Trophoblast cell (in vitro differentiated cells and primary cell): ENCODE data around the gene CEACAM1.

ENCODE experiments used
- DNase-seq, 2 donors: peaks; one replicate each; pipeline ENCODE4 v3.0.0-alpha.2; 2016
- H2AFZ ChIP-seq: 2 replicates; pipeline ENCODE4 v1.6.1; 2013; ENCODE audit warnings: low read length, moderate library complexity, mild to moderate bottlenecking; ENCODE audit not compliant: insufficient read depth, poor library complexity
- H2AK5ac ChIP-seq: 2 replicates; pipeline ENCODE4 v1.6.1; 2013; ENCODE audit warnings: mild to moderate bottlenecking, low read length
- H2BK120ac ChIP-seq: 2 replicates; pipeline ENCODE4 v1.6.1; 2013; ENCODE audit warnings: low read length, mild to moderate bottlenecking, moderate library complexity; ENCODE audit not compliant: insufficient read depth, poor library complexity
- H2BK12ac ChIP-seq: 2 replicates; pipeline ENCODE4 v1.6.1; 2013; ENCODE audit warnings: mild to moderate bottlenecking, low read length, moderate library complexity
- H2BK5ac ChIP-seq: 2 replicates; pipeline ENCODE4 v1.6.1; 2013; ENCODE audit warnings: low read length, low read depth, moderate library complexity, mild to moderate bottlenecking; ENCODE audit not compliant: poor library complexity
- H3K14ac ChIP-seq: 2 replicates; pipeline ENCODE4 v1.6.1; 2013; ENCODE audit warnings: mild to moderate bottlenecking, low read length
- H3K18ac ChIP-seq: 2 replicates; pipeline ENCODE4 v1.6.1; 2013; ENCODE audit warnings: mild to moderate bottlenecking, low read length
- H3K23ac ChIP-seq: 2 replicates; pipeline ENCODE4 v1.6.1; 2013; ENCODE audit warnings: low read length
- H3K27ac ChIP-seq: 2 replicates; pipeline ENCODE4 v1.5.1; 2013; ENCODE audit warnings: low read depth, mild to moderate bottlenecking, inconsistent platforms, low read length, moderate library complexity
- H3K27me3 ChIP-seq: 2 replicates; pipeline ENCODE4 v1.6.1; 2013; ENCODE audit warnings: inconsistent platforms, mild to moderate bottlenecking, low read length, moderate library complexity; ENCODE audit not compliant: insufficient read depth
- H3K36me3 ChIP-seq, 2 experiments: 1 replicate in 1 of 2; 2 replicates in 1 of 2; pipeline ENCODE4 v1.6.1; 2013; ENCODE audit warnings: low read length in 2 of 2, mild to moderate bottlenecking in 2 of 2, moderate library complexity in 1 of 2; ENCODE audit not compliant: insufficient read depth in 2 of 2, control insufficient read depth in 1 of 2
- H3K4ac ChIP-seq: 2 replicates; pipeline ENCODE4 v1.6.1; 2013; ENCODE audit warnings: low read depth, mild to moderate bottlenecking, low read length, moderate library complexity
- H3K4me1 ChIP-seq, 2 experiments: 1 replicate in 1 of 2; 2 replicates in 1 of 2; pipeline ENCODE4 v1.6.1; 2013; ENCODE audit warnings: low read length in 2 of 2, mild to moderate bottlenecking in 2 of 2, moderate library complexity in 1 of 2; ENCODE audit not compliant: insufficient read depth in 2 of 2, control insufficient read depth in 1 of 2
- H3K4me2 ChIP-seq: 2 replicates; pipeline ENCODE4 v1.6.1; 2013; ENCODE audit warnings: inconsistent platforms, mild to moderate bottlenecking, low read length, moderate library complexity
- H3K4me3 ChIP-seq: 2 replicates; pipeline ENCODE4 v1.5.1; 2013; ENCODE audit warnings: mild to moderate bottlenecking, low read depth, low read length, inconsistent platforms
- H3K79me1 ChIP-seq: one replicate; pipeline ENCODE4 v1.6.1; 2013; ENCODE audit warnings: low read length
- H3K79me2 ChIP-seq: 2 replicates; pipeline ENCODE4 v1.6.1; 2013; ENCODE audit warnings: low read length, mild to moderate bottlenecking; ENCODE audit not compliant: control insufficient read depth, insufficient read depth, poor library complexity
- H3K9ac ChIP-seq: 2 replicates; pipeline ENCODE4 v1.6.1; 2013; ENCODE audit warnings: mild to moderate bottlenecking, low read length
- H3K9me3 ChIP-seq: 2 replicates; pipeline ENCODE4 v1.6.1; 2013; ENCODE audit warnings: low read depth, mild to moderate bottlenecking, control low read depth, inconsistent platforms, low read length; ENCODE audit not compliant: insufficient read depth
- H4K12ac ChIP-seq: 2 replicates; pipeline ENCODE4 v1.6.1; 2013; ENCODE audit warnings: low read depth, mild to moderate bottlenecking, low read length, moderate library complexity
- H4K8ac ChIP-seq: 2 replicates; pipeline ENCODE4 v1.6.1; 2013; ENCODE audit warnings: low read depth, mild to moderate bottlenecking, low read length, moderate library complexity
- H4K91ac ChIP-seq: one replicate; pipeline ENCODE4 v1.6.1; 2013; ENCODE audit warnings: low read depth, mild to moderate bottlenecking, low read length, moderate library complexity
- WGBS: extraction: QIAGEN DNeasy Blood & Tissue Kit; methylation state at CpG from one replicate; pipeline ENCODE4 v1.1.7; 2013; ENCODE audit warnings: missing lambda C conversion rate; ENCODE audit not compliant: insufficient read length, insufficient coverage; ENCODE audit errors: extremely low coverage; 5-methylcytosine and 5-hydroxymethylcytosine counted together

Gene CEACAM1

GRCh38 chr19:42512743-42513304 is 15.5 kb downstream of the CEACAM1 start:
- no peak for DNase-seq
- Histone ChIP-seq H3K14ac (no peak overlapping the region), H3K79me1 (no peaks in the 10 kb centered on the region), H2AK5ac (no peak overlapping the region), H4K91ac (no peak overlapping the region), H3K27ac (no peak overlapping the region), H2BK120ac (no peak overlapping the region), H2BK12ac (no peak overlapping the region), H2BK5ac (no peak overlapping the region), H3K4me3 (no peak overlapping the region), H3K4ac (no peak overlapping the region), H3K18ac (no peak overlapping the region), H4K8ac (no peak overlapping the region), H3K9ac (no peak overlapping the region), H3K36me3 (no peaks in the 10 kb centered on the region), H2AFZ (no peak overlapping the region), H3K27me3 (no peaks in the 10 kb centered on the region), H4K12ac (no peak overlapping the region), H3K23ac (no peak overlapping the region), H3K9me3 (no peaks in the 10 kb centered on the region), H3K4me2 (no peak overlapping the region), H3K4me1 (peaks cover 0 to 2% of the 10 kb centered on the region in 2 experiments), H3K79me2 (no peaks in the 10 kb centered on the region)
- WGBS: no CpG with 5 or more reads among the region's 10 CpGs

GRCh38 chr19:42512130-42512636 is 16.1 kb downstream of the CEACAM1 start:
- Histone ChIP-seq H3K4me1 (peaks cover 0 to 2% of the 10 kb centered on the region in 2 experiments), H3K36me3 (no peaks in the 10 kb centered on the region), H3K14ac (no peak overlapping the region), H3K4me2 (no peak overlapping the region), H3K18ac (no peak overlapping the region), H2AK5ac (no peak overlapping the region), H3K27ac (no peak overlapping the region), H2AFZ (no peak overlapping the region), H4K8ac (no peak overlapping the region), H3K4ac (no peak overlapping the region), H3K27me3 (no peaks in the 10 kb centered on the region), H4K12ac (no peak overlapping the region), H2BK12ac (no peak overlapping the region), H2BK5ac (no peak overlapping the region), H3K9me3 (no peaks in the 10 kb centered on the region), H3K79me1 (no peaks in the 10 kb centered on the region), H4K91ac (no peak overlapping the region), H3K9ac (no peak overlapping the region), H3K23ac (no peak overlapping the region), H3K4me3 (no peak overlapping the region), H3K79me2 (no peaks in the 10 kb centered on the region), H2BK120ac (no peak overlapping the region)
- DNase-seq: no peak
- WGBS: no CpG with 5 or more reads among the region's 5 CpGs

- H3K18ac ChIP-seq: no peak overlapping the region
- no peak overlapping the region for H2BK120ac ChIP-seq
- no CpG with 5 or more reads among the region's 4 CpGs for WGBS
These were observed 16.9 kb downstream of the CEACAM1 start for GRCh38 chr19:42511340-42511739.

DNA sequence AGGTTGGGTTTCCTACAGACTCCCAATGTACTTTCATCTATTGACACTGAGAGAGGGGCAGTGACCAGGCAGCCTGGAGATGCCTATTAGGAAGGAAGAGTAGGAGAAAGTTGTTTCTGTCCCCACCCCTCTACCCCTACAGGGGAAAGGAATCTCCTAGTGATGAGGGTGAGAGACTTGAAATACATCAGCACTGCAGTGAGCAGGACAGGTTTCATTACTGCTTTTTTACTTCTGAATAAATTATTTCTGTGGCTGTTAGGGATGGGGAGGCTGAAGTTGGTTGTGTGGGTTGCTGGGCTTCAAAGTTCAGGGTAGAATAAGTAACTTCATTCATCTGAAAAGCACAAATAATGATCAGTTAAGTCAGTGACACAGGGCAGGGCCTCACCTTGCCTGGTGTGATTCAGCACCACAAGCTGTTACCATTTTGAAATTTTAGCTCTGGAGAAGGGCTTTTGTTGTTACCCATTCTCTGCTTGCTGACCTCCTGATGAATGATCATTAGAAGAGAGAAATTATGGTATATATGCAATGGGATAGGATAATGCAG is 19.3 kb downstream of the CEACAM1 start:
- no peaks in the 10 kb centered on the region for H3K9me3 ChIP-seq
- no peak overlapping the region for H3K4ac ChIP-seq
- no peak overlapping the region for H4K12ac ChIP-seq
- no peak overlapping the region for H4K91ac ChIP-seq
- H2BK12ac ChIP-seq: no peak overlapping the region
- H4K8ac ChIP-seq: no peak overlapping the region
- DNase-seq: no peak
- no peak overlapping the region for H3K27ac ChIP-seq
- H3K18ac ChIP-seq: no peak overlapping the region
- H3K4me1 ChIP-seq: peaks cover 0 to 2% of the 10 kb centered on the region in 2 experiments
- H2AFZ ChIP-seq: no peak overlapping the region
- no peak overlapping the region for H3K4me2 ChIP-seq
- H3K79me1 ChIP-seq: no peaks in the 10 kb centered on the region
- H3K27me3 ChIP-seq: no peaks in the 10 kb centered on the region
- H2BK5ac ChIP-seq: no peak overlapping the region
- no peak overlapping the region for H2BK120ac ChIP-seq
- no peak overlapping the region for H3K4me3 ChIP-seq
- no peaks in the 10 kb centered on the region for H3K36me3 ChIP-seq
- no peak overlapping the region for H3K14ac ChIP-seq
- H3K9ac ChIP-seq: no peak overlapping the region
- no peak overlapping the region for H2AK5ac ChIP-seq
- no peak overlapping the region for H3K23ac ChIP-seq
- H3K79me2 ChIP-seq: no peaks in the 10 kb centered on the region

More at GRCh38 chr19:42511340-42511739, 16.9 kb downstream of the CEACAM1 start:
- H3K4me1 ChIP-seq: peaks cover 0 to 2% of the 10 kb centered on the region in 2 experiments
- DNase-seq: no peak
- no peak overlapping the region for H2BK5ac ChIP-seq
- H3K79me1 ChIP-seq: no peaks in the 10 kb centered on the region
- H3K4ac ChIP-seq: no peak overlapping the region
- no peaks in the 10 kb centered on the region for H3K79me2 ChIP-seq
- H2AK5ac ChIP-seq: no peak overlapping the region
- no peak overlapping the region for H4K12ac ChIP-seq
- no peak overlapping the region for H3K4me2 ChIP-seq
- H3K36me3 ChIP-seq: no peaks in the 10 kb centered on the region
- no peak overlapping the region for H4K91ac ChIP-seq
- H3K4me3 ChIP-seq: no peak overlapping the region
- H3K14ac ChIP-seq: no peak overlapping the region
- H3K9me3 ChIP-seq: no peaks in the 10 kb centered on the region
- H3K23ac ChIP-seq: no peak overlapping the region
- H4K8ac ChIP-seq: no peak overlapping the region
- no peak overlapping the region for H3K27ac ChIP-seq
- H3K9ac ChIP-seq: no peak overlapping the region
- H2BK12ac ChIP-seq: no peak overlapping the region
- H2AFZ ChIP-seq: no peak overlapping the region
- H3K27me3 ChIP-seq: no peaks in the 10 kb centered on the region
